NCI-H2227 (cell line): ENCODE data around the gene PLTP.
"Not testable (repeated sequence)": the region's sequence is repeated elsewhere in the genome, so short reads cannot be mapped to it uniquely, and the experiment has no call there.

ENCODE experiments used
- DNase-seq: peaks from one replicate; lab custom pipeline; 2025; ENCODE audit not compliant: unreplicated experiment; lab: John Stamatoyannopoulos, UW

The PLTP gene

DNA sequence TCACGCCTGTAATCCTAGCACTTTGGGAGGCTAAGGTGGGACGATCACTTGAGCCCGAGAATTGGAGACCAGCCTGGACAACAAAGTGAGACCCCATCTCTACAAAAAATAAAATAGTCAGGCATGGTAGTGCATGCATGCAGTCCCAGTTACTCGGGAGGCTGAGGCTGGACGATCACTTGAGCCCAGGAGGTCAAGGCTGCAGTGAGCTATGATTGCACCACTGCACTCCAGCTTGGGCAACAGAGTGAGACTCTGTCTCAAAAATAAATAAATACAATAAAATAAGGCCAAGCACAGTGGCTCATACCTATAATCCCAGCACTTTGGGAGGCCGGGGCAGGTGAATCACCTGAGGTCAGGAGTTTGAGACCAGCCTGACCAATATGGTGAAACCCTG lies 10.6 kb downstream of the PLTP start:
- DNase-seq, result not testable (repeated sequence)

DNA sequence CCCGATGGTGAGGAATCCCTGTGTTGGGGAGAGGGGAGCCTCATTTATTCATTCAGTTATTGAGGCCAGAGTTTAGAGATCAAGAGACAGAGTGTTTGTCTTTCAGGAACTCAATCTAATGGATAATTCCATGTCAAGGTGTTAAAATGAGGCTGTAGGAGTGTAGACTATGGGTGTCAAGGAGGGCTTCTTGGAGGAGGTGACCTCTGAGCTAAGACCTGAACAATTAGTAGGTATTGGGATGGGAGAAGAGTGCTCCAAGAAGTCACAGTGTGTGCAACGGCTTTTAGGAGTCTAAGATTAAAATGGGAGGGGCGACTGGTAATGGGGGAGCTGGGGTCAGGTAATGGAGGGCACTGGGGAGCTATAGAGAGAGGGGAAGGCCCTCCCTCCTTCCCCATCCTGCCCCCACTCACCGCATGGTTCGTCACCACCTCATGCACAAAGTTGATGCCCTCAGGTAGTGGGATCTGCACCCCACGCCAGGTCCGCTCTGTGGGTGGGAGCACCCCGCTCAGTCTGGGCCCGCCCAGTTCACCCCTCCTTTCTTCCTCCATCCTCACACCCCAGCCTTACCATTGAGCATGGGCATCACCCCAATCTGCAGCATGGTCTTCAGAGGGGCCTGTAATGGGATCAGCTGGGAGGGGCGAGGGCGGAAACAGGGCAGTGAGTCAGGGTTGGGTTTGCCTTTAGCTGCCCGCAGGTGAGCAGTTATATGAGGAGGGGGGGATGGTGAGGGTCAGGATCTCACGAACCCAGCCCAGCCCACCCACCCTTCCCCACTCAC lies 12.7 kb downstream of the PLTP start:
- DNase-seq, result no peak

DNA sequence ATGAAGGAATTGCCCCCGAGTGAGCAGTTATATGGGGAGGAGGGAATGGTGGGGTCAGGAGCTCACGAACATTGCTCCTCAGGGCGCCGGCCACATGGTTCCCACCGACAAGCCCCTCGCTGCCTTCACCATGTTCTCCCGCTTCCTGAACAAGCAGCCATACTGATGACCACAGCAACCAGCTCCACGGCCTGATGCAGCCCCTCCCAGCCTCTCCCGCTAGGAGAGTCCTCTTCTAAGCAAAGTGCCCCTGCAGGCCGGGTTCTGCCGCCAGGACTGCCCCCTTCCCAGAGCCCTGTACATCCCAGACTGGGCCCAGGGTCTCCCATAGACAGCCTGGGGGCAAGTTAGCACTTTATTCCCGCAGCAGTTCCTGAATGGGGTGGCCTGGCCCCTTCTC lies 13.7 kb downstream of the PLTP start:
- DNase-seq, result no peak

DNA sequence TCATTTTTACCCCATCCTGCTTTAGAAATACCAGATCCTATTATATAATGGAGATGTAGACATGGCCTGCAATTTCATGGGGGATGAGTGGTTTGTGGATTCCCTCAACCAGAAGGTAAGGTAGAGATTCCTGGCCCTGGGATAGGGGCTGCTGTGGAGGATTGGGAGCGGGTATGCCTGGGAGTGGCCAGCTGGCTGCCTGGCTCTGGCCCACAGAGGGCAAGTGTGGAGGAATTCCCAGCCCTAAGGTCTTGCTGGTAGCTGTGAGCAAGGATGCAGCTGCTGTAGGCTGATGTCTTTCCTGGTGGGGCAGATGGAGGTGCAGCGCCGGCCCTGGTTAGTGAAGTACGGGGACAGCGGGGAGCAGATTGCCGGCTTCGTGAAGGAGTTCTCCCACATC lies 14.3 kb downstream of the PLTP start:
- DNase-seq, result no peak

DNA sequence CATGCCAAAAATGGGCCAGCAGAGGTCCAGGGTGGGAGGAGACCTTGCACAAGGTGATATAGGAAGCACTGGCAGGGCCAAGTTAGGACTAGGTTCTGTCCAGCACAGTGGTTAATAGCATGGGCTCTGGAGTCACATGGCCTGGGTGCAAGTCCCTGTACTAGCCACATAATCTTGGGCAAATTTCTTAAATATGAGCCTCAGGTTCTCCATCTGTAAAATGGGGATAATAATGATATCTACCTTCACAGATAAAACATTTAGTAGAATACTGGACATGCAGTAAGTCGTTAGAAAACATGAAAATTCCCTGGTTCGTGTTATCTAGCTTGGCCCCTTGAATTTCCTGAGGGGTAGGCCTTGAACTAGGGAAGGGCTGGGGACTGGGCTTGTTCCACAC lies 14.7 kb downstream of the PLTP start:
- DNase-seq, result no peak

DNA sequence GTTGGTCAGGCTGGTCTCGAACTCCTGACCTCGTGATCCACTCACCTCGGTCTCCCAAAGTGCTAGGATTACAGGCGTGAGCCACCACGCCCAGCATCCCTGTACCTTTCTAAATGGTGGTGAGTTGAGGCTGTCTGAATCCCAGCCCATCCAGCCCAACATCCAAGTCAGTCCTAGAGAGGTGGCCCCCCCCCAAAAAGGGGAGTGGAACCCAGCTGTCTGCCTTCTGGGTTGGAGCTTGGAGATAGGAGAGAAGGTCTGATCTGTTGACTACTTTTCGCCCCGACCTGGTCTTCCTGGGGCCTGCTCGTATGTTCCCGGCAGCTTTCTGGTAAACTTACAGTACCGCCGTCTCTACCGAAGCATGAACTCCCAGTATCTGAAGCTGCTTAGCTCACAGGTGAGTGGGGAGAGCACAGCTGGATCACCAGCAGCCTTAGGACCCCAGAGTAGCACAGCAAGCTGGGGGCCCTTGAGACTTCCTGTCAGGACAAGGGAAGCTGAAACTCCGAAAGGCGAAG lies 15.3 kb downstream of the PLTP start:
- DNase-seq, result no peak

DNA sequence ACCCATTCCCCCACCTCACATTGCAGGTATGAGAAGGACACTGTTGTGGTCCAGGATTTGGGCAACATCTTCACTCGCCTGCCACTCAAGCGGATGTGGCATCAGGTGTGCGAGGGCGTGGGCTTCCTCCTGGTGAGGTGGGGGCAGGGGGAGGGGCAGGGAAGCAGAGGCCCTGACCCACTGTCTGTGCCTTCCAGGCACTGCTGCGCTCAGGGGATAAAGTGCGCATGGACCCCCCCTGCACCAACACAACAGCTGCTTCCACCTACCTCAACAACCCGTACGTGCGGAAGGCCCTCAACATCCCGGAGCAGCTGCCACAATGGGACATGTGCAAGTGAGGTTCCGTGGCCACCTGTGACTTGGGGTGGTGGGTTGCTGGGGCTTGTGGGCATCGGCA lies 17.2 kb downstream of the PLTP start:
- no peak for DNase-seq

DNA sequence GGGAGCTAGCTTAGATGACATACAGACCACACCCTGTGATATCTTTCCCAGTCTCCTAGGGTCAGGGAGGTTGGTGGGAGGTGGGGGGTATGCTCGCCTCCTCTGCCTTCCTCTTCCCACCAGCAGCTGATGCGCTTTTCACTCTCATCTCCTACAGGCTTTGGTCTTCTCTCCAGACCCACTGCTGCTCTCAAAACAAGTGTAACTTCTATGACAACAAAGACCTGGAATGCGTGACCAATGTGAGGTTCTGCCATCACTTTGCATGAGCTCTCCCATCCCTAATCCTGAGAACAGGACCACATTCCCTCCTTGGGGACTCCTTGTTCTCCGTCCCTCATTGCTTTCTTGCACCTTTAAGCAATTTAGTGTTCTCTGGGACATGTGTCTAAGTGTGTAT lies 18.1 kb downstream of the PLTP start:
- DNase-seq, result no peak

DNA sequence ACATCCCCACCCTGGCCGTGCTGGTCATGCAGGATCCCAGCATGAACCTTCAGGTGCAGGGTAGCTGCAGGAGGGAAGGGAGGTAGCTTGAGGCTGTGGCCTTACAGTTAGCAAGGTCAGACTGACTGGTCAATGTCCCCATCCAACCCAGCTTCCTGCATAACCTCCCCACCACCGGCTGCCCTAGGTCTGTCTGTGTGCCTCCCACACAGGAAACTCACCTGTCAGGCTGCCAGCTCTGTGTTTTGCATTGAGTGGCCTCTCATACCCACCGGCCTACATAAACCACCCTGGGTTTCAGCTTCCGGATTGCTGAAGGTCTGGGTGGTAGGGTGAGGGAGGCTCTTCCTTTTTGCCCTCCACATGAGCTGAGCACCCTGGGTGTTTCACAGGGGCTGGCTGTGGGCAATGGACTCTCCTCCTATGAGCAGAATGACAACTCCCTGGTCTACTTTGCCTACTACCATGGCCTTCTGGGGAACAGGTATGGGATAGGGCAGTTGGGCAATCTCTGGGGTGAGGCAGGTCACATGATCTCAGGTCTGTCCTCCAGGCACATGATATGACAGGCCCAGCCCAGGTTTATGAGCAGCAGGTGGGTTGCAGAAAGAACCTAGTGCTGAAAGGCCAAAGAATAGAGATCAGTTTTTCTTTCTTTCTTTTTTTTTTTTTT lies 19.0 kb downstream of the PLTP start:
- no peak for DNase-seq

DNA sequence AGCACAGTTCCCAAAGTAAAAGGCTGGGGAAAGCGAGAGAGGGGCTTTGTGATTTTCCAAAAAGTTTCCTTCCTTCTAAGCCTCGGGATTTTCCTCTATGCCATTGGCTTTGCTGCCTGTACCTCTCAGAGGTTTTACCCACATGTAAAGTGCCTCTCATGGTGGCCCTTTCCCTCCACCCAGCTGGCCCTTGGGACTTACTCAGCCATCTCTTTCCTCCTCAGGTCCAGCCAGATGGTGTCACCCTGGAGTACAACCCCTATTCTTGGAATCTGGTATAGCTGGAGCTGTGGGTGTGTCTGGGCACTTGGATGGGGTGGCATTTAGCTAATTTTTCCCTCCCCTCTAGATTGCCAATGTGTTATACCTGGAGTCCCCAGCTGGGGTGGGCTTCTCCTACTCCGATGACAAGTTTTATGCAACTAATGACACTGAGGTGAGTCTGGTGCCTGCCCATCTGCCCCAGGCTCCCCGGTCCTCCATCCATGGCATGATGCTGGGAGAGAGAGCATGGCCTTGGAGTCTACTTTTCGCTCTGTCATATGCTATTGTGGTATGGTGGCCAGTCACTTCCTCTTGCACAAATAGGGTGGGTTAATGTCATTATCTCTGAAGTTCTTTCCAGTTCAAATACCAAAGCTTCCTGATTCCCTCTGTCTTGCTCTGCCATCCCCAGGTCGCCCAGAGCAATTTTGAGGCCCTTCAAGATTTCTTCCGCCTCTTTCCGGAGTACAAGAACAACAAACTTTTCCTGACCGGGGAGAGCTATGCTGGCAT lies 19.7 kb downstream of the PLTP start:
- DNase-seq, result peak; percentile 9

DNA sequence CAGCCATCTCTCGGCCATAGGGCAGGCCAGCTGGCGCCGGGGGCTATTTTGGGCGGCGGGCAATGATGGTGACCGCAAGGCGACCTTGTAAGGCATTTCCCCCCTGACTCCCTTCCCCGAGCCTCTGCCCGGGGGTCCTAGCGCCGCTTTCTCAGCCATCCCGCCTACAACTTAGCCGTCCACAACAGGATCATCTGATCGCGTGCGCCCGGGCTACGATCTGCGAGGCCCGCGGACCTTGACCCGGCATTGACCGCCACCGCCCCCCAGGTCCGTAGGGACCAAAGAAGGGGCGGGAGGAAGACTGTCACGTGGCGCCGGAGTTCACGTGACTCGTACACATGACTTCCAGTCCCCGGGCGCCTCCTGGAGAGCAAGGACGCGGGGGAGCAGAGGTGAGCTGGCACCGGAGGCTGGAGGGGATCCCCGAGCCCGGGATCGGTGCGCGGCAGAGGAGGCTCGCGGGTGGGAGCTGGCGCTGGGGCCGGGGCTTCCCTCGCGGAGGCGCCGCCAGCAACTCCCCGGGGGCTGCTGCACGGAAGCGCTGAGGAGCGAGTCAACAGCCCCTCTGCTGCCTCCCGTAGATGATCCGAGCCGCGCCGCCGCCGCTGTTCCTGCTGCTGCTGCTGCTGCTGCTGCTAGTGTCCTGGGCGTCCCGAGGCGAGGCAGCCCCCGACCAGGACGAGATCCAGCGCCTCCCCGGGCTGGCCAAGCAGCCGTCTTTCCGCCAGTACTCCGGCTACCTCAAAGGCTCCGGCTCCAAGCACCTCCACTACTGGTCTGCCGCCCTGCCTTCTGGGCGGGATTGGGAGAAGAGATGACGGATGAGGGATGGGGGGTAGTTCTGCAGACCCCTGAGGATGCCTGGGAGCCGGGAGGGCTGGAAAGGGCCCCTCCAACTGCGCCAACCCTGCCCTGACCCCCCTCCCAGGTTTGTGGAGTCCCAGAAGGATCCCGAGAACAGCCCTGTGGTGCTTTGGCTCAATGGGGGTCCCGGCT lies 20.7 kb downstream of the PLTP start, which contains the start of the genes CTSA and NEURL2:
Gene CTSA (plus strand): TSS at position 351 of the 999 bp plus-strand sequence. CDS start 234 bp downstream, at position 585.
Gene NEURL2 (minus strand): TSS at position 224 of the 999 bp plus-strand sequence. CDS start 217 bp downstream, at position 7.
- DNase-seq, result peak; percentile 91

DNA sequence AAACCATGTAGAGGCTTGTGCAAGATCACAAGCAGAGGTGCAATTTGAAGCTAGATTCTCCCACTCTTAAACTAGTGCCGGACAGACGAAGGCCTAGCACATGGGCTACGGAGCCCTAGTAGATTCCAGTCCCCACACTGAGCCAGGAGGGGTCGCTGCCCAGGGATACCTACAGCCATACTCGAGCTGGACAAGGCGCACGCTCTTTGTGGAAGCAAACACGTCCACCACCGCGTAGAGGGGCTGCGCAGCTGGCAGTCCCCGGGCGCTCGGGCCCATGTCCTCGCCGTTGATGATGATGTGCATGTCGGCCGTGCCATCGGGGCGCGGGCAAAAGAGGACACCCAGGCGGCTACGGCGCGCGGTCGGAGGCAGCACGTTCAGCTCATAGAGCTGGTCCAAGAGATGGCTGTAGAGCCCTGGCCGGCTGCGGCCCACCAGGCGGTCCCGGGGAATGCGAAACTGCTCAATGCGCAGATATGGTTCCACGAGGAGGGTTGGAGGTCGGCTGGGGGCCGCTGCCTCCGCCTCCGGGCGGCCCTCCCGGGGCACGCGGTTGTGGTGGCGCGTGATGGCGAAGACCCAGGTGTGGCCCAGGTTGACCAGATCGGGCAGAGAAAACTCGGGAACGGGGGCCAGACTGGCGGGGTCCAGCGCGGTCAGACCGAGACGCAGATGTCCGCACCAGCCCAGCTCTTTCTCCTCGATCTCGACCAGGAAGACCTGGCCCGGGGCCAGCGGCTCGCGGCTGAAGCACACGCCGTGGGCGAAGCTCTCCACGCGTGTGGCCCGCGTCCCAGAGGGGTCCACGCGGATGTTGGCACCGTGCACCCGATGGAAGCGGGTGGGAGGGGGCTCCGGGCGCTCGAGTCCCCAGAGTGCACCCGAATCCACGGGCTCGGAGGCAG lies 21.6 kb downstream of the PLTP start:
- peak; percentile 82 for DNase-seq

DNA sequence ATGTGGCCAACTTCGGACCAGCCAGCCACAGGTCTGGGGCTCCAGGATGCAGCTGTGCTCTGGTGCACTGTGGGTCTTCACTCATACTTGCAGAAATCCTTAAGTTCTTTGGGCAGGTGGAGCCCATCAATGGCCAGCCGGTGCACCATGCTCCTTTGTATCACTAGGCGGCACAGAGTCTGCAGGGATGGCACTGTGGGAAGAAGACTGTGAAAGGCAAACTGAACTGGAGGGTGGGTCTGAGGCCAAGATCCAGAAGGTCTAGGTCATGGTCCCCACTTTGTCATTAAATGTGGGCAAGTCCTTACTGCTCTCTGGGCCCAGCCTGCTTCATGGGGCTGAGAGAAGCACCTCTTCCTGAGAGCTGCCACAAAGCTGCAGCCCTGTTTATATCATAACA lies 23.3 kb downstream of the PLTP start:
- no peak for DNase-seq

DNA sequence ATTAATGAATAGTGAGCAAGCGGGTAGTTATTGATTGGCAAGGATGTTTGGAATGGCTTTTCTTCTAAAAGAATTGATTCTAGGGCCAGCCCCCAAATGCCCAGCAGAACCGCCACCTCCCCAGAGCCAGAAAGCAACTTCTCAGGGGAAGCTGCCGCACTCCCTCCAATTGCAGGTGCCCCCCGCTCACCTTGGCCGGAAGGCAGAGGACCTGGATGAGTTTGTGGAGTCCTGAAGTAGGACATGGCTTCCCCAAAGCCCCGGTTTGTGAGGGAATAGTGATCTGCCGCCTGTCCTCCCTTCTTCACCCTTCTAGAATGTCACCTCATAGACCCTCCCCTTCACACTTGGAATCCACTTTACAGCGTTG lies 24.6 kb downstream of the PLTP start, which contains the start of gene SPATA25:
Gene SPATA25 (minus strand): TSS at position 277 of the 370 bp plus-strand sequence. CDS start 32 bp downstream, at position 245.
- DNase-seq, result no peak

DNA sequence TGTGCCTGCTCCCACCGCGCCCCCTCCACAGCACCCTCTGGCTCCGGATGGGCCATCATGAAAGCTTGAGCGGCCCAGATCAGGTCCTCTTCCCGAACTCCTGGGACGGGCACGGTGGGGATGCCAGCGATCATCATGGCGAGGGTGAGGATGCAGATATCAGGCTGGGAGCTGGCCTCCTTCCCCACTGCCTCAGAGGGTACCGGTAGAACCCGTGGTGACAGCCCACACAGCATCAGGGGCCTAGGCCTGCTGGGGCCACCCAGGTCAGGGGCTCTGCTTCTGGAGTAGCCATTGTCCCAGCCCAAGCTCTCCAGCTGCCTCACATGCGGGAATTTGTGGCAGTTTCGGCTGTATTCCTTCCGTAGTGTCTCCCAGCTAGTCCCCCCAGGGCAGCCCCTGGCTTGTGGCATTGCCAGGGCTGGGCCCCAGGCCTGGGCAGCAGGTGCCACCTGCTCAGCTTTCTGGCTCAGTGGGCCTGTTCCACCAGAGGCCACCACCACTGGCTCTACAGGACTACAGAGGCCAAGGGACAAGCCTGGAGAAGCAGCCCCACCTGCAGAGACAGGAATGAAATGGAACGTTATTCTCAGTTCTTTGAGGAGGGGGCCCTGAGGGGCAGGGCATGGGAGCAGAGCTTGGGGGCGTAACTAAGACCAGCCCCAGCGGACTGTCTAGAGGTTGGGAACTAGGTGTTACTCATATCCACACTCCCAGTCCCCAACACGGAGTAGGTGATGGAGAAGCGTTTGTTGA lies 25.2 kb downstream of the PLTP start:
- no peak for DNase-seq

DNA sequence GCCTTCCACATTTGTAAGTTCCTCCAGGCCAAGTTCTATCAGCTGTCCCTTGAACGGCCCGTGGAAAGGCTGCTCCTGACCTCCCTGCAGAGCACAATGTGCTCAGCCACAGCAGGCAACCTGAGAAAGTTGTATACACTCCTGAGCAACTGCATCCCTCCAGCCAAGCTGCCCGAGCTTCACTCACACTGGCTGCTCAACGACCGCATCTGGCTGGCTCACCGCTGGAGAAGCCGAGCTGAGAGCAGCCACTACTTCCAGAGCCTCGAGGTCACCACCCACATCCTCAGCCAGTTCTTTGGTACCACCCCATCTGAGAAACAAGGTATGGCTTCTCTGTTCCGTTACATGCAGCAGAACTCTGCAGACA lies 28.9 kb downstream of the PLTP start:
- DNase-seq, result no peak

DNA sequence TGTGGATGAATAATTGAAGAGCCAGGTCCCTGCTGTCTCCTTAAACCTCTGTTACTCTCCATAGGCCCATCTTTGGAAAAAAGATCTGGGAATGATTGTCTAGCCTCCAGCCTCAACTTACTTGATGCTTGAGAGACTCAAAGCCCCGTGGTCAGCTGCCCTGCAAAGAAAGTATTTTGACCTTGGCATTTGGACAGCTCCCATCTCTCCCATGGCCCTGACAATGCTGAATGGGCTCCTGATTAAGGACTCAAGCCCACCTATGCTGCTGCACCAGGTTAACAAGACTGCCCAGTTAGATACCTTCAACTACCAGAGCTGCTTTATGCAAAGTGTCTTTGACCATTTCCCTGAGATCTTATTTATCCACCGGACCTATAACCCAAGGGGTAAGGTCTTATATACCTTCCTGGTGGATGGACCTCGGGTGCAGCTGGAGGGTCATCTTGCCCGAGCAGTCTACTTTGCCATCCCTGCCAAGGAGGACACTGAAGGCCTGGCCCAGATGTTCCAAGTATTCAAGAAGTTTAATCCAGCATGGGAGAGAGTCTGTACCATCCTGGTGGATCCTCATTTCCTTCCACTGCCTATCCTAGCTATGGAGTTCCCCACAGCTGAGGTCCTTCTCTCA lies 29.4 kb downstream of the PLTP start:
- no peak for DNase-seq
